Brain microvascular endothelial cell (primary cell): ENCODE measurements around the gene SPATA6.
A peak's percentile ranks its signal among the peaks of the same experiment; 100 is the strongest.

Source experiments
- DNase-seq: peaks from one replicate; pipeline ENCODE4 v3.0.0-alpha.2; 2020
- H3K27ac ChIP-seq: fragments of 250-450 bp; sonication (Bioruptor Pico); 2 replicates; pipeline ENCODE4 v1.5.1; 2020; ENCODE audit warnings: mild to moderate bottlenecking, moderate library complexity
- H3K27me3 ChIP-seq: fragments of 250-450 bp; sonication (Bioruptor Pico); replicated peaks from 2 replicates; pipeline ENCODE4 v1.5.1; 2020; ENCODE audit warnings: mild to moderate bottlenecking
- H3K36me3 ChIP-seq: fragments of 250-450 bp; sonication (Bioruptor Pico); replicated peaks from 2 replicates; pipeline ENCODE4 v1.5.1; 2020; ENCODE audit warnings: mild to moderate bottlenecking
- H3K4me3 ChIP-seq: 2 replicates; pipeline ENCODE4 v1.5.1; 2011; ENCODE audit warnings: low read depth, mild to moderate bottlenecking, control low read depth, low read length, moderate library complexity
- CTCF ChIP-seq: IDR thresholded peaks from 2 replicates; pipeline ENCODE4 v1.5.1; 2011; ENCODE audit warnings: low read depth, mild to moderate bottlenecking, moderate library complexity, low read length, control low read depth, inconsistent platforms; ENCODE audit errors: missing control alignments
- in situ Hi-C: cut with HindIII; loops from 2 replicates; pipeline ENCODE4 v1.10.0; 2017; ENCODE audit warnings: low sequenced_read_pairs, low pct_ligation_motif_present

Gene SPATA6

GRCh38 chr1:48470481-48470855 is 1.5 kb downstream of the SPATA6 start:
- peak overlapping the region; percentile 1 for H3K4me3 ChIP-seq
- no peaks in the 10 kb centered on the region for H3K27me3 ChIP-seq
- H3K27ac ChIP-seq, result no peak overlapping the region
- DNase-seq, result no peak
- H3K36me3 ChIP-seq, result no peaks in the 10 kb centered on the region
- peak; percentile 16 for TF ChIP-seq CTCF
- in situ Hi-C loops, result no loop called here

GRCh38 chr1:48469616-48470480 is 2.2 kb downstream of the SPATA6 start:
- in situ Hi-C loops, result no loop called here
- DNase-seq, result peak; percentile 60
- peak overlapping the region; percentile 20 for H3K4me3 ChIP-seq

GRCh38 chr1:48466594-48466993 is 5.4 kb downstream of the SPATA6 start:
- Histone ChIP-seq H3K27me3 (no peaks in the 10 kb centered on the region), H3K4me3 (no peak overlapping the region), H3K36me3 (no peaks in the 10 kb centered on the region), H3K27ac (no peak overlapping the region)
- DNase-seq, result no peak
- in situ Hi-C loops, result no loop called here
- no peak for TF ChIP-seq CTCF

More at GRCh38 chr1:48469616-48470480, 2.2 kb downstream of the SPATA6 start:
- H3K36me3 ChIP-seq, result no peaks in the 10 kb centered on the region
- no peak overlapping the region for H3K27ac ChIP-seq
- no peaks in the 10 kb centered on the region for H3K27me3 ChIP-seq
- no peak for TF ChIP-seq CTCF

DNA sequence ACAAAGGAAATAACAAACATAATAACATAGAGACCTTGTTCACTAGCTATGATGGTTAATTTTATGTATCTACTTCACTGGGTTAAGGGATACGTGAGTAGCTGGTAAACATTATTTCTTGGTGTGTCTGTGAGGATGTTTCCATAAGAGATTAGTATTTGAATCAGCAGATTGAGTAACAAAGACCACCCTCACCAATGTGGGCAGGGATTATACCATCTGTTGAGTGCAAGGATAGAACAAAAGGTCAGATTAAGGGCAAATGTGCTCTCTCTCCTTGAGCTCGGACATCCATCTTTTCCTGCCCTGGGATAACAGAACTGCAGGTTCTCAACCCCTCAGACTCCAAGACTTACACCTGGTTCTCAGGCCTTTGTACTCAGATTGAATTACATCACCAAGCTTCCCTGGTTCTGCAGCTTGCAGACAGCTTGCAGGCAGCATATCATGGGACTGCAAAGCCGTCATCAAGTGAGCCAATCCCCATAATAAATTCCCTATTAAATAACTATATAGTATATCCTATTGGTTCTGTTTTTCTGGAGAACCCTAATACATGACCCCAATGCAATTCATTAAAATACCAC is 9.2 kb downstream of the SPATA6 start:
- in situ Hi-C loops, result no loop called here
- Histone ChIP-seq H3K27ac (no peak overlapping the region), H3K4me3 (no peak overlapping the region), H3K27me3 (no peaks in the 10 kb centered on the region), H3K36me3 (no peaks in the 10 kb centered on the region)
- TF ChIP-seq CTCF, result no peak
- DNase-seq, result no peak

GRCh38 chr1:48450505-48450904 is 21.5 kb downstream of the SPATA6 start:
- Histone ChIP-seq H3K27me3 (no peaks in the 10 kb centered on the region), H3K27ac (no peak overlapping the region), H3K36me3 (no peaks in the 10 kb centered on the region), H3K4me3 (no peak overlapping the region)
- TF ChIP-seq CTCF, result peak; percentile 28
- no peak for DNase-seq
- in situ Hi-C loops, result no loop called here
